Loucy (cell line): ENCODE results near the gene CMTM8.

ENCODE experiments used
- EZH2phosphoT487 ChIP-seq: fragments of 200-600 bp; IDR thresholded peaks from 2 replicates; pipeline ENCODE4 v1.6.1; 2018; ENCODE audit warnings: antibody characterized with exemption, mild to moderate bottlenecking, moderate library complexity, borderline replicate concordance
- TF ChIP-seq, protein P1 (sequence below): fragments of 200-600 bp; sonication (generic); conservative IDR thresholded peaks from 2 replicates; pipeline ENCODE4 v1.5.1; 2014; ENCODE audit warnings: mild to moderate bottlenecking, antibody characterized with exemption, low read length

DNA sequence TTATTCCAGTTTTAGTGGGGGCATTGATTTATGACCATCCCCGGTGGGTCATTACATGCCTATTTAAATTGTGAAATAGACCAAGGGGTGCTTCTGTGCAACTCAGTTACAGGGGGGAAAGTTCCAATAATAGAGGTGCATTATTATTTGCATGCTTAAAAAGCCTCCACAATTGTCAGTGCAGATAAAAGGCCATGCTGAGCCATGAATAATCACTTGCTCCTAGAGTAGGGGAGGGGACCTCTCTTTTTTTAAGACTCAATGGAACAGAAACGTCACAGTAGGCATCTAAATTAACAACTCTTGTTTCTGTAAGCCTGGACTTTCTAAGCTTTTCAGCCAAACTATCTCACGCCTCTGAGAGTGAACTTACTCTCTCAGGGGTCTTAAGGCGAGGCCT, 86.7 kb downstream of the CMTM8 start:
- TF ChIP-seq, protein P1, sequence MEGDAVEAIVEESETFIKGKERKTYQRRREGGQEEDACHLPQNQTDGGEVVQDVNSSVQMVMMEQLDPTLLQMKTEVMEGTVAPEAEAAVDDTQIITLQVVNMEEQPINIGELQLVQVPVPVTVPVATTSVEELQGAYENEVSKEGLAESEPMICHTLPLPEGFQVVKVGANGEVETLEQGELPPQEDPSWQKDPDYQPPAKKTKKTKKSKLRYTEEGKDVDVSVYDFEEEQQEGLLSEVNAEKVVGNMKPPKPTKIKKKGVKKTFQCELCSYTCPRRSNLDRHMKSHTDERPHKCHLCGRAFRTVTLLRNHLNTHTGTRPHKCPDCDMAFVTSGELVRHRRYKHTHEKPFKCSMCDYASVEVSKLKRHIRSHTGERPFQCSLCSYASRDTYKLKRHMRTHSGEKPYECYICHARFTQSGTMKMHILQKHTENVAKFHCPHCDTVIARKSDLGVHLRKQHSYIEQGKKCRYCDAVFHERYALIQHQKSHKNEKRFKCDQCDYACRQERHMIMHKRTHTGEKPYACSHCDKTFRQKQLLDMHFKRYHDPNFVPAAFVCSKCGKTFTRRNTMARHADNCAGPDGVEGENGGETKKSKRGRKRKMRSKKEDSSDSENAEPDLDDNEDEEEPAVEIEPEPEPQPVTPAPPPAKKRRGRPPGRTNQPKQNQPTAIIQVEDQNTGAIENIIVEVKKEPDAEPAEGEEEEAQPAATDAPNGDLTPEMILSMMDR: no peak
- TF ChIP-seq EZH2phosphoT487: no peak
